ENCODE results near the gene SCGB1A1. TPM values are rescaled to one million over a fixed set of nuclear protein-coding genes. Genes with fewer than 3 reads are reported as not detected.

SCGB1A1 gene
- total RNA-seq, 1 experiment from 2014 or later, result not detected

GRCh38 chr11:62433904-62434276 lies 15.1 kb downstream of the SCGB1A1 start:
- Mint-ChIP-seq H3K9me3 (ENCODE audit: low read depth, unreplicated experiment) (no peaks in the 10 kb centered on the region), H3K27ac (ENCODE audit: unreplicated experiment) (no peak overlapping the region), H3K4me1 (ENCODE audit: low read depth, unreplicated experiment) (peaks cover 37% of the 10 kb centered on the region), H3K27me3 (ENCODE audit: unreplicated experiment) (peaks cover 19% of the 10 kb centered on the region), H3K36me3 (ENCODE audit: insufficient read depth, unreplicated experiment) (peaks cover 18% of the 10 kb centered on the region), H3K4me3 (ENCODE audit: low read depth, unreplicated experiment) (no peak overlapping the region)
- intact Hi-C loops (cut with micrococcal nuclease; ENCODE audit: unreplicated experiment), result loop anchor here (5.0 kb wide), 2 partner anchors 42 to 48 kb away; no protein-coding TSS in a partner anchor
- no TSS peak for BruUV-seq (replicated peaks)
- TF ChIP-seq, protein P1, sequence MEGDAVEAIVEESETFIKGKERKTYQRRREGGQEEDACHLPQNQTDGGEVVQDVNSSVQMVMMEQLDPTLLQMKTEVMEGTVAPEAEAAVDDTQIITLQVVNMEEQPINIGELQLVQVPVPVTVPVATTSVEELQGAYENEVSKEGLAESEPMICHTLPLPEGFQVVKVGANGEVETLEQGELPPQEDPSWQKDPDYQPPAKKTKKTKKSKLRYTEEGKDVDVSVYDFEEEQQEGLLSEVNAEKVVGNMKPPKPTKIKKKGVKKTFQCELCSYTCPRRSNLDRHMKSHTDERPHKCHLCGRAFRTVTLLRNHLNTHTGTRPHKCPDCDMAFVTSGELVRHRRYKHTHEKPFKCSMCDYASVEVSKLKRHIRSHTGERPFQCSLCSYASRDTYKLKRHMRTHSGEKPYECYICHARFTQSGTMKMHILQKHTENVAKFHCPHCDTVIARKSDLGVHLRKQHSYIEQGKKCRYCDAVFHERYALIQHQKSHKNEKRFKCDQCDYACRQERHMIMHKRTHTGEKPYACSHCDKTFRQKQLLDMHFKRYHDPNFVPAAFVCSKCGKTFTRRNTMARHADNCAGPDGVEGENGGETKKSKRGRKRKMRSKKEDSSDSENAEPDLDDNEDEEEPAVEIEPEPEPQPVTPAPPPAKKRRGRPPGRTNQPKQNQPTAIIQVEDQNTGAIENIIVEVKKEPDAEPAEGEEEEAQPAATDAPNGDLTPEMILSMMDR (IDR thresholded peaks at IDR 0.05; ENCODE audit: unreplicated experiment), result no peak
- CTCF ChIA-PET, result no interaction called here
- no peak for DNase-seq

DNA sequence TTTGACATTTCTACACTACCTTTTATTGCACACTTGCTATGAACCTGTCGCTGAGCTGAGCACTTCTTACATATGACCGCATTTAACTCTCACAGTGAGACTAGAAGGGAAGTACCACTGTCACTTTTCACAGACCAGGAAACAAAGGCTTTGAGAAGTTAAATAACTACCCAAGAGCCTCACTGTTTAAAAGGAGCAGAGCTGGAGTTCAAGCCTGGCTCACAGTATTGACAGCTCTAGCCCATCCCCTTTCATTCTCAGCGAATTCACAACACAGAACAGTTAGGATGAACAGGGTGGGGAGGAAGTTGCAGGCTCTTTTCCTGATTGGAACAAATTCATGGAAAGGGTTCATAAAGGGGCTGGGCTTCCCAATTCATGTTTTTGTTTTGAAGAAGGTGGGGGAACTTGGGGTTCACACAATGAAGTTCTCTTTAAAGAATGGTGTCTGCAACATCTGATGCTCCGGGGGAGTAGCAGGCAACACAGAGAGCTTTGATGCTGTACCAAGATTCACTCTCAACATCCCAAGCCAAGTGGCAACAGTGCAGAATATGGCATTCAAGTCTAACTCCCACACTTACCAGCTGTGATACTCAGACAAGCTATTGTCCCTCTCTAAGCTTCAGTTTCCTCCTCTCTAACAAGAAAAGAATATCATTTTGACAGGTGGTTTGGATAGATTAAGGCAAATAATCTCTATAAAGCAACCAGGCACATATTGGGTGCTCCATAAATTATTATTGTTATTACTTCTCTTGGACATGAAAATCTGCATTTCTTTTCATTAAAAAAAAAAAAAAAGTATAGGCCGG lies 17.2 kb downstream of the SCGB1A1 start:
- H3K4me3 Mint-ChIP-seq (ENCODE audit: low read depth, unreplicated experiment), result no peak overlapping the region
- TF ChIP-seq, protein P1 (IDR thresholded peaks at IDR 0.05; ENCODE audit: unreplicated experiment), result no peak
- intact Hi-C loops (cut with micrococcal nuclease; ENCODE audit: unreplicated experiment), result no loop called here

DNA sequence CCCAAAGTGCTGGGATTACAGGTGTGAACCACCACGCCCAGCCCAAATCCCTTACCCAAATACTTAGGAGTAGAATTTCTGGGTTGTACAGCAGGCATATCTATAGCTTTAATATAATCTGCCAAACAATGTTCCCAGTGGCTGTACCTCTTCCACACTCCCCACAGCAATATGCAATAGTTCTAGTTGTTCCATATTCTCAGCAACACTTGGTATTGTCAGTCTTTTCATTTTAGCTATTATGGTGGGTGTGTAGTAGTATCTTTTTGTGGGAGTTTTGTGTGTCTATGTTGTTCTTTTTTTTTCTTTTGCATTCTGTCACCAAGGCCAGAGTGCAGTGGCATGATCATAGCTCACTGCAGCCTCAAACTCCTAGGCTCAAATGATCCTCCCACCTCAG lies 18.8 kb downstream of the SCGB1A1 start:
- TF ChIP-seq, protein P1 (IDR thresholded peaks at IDR 0.05; ENCODE audit: unreplicated experiment), result no peak
- Mint-ChIP-seq H3K4me3 (ENCODE audit: low read depth, unreplicated experiment) (no peak overlapping the region), H3K36me3 (ENCODE audit: insufficient read depth, unreplicated experiment) (peaks cover 6% of the 10 kb centered on the region), H3K9me3 (ENCODE audit: low read depth, unreplicated experiment) (no peaks in the 10 kb centered on the region), H3K4me1 (ENCODE audit: low read depth, unreplicated experiment) (peaks cover 14% of the 10 kb centered on the region), H3K27me3 (ENCODE audit: unreplicated experiment) (peaks cover 19% of the 10 kb centered on the region), H3K27ac (ENCODE audit: unreplicated experiment) (no peak overlapping the region)
- BruUV-seq (replicated peaks), result no TSS peak
- CTCF ChIA-PET, result no interaction called here
- intact Hi-C loops (cut with micrococcal nuclease; ENCODE audit: unreplicated experiment), result no loop called here
- DNase-seq, result no peak

More for the DNA sequence above, 17.2 kb downstream of the SCGB1A1 start:
- Mint-ChIP-seq H3K27ac (ENCODE audit: unreplicated experiment) (no peak overlapping the region), H3K9me3 (ENCODE audit: low read depth, unreplicated experiment) (no peaks in the 10 kb centered on the region), H3K4me1 (ENCODE audit: low read depth, unreplicated experiment) (peaks cover 28% of the 10 kb centered on the region), H3K36me3 (ENCODE audit: insufficient read depth, unreplicated experiment) (peaks cover 13% of the 10 kb centered on the region), H3K27me3 (ENCODE audit: unreplicated experiment) (peaks cover 19% of the 10 kb centered on the region)
- BruUV-seq (replicated peaks), result no TSS peak
- no peak for DNase-seq
- CTCF ChIA-PET, result no interaction called here

DNA sequence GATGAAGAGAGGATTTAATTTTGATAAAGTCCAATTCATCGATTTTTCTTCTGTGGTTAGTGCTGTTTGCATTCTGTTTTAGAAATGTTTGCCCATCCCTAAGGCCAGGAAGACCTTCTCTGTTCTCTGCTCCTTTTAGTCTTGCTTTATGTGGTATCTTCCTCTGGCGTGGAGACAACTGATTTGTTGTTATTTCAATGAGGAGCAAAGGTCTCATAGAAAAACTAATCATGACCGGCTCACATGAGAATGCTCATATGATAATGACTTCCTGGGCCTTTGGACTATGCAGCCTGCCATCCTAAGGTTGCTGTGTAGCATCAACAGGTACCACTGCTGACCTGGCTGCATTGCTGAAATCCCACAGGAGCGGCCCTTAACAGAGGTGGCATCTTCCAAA lies 19.8 kb downstream of the SCGB1A1 start:
- intact Hi-C loops (cut with micrococcal nuclease; ENCODE audit: unreplicated experiment), result no loop called here
- CTCF ChIA-PET, result no interaction called here
- no TSS peak for BruUV-seq (replicated peaks)
- Mint-ChIP-seq H3K4me3 (ENCODE audit: low read depth, unreplicated experiment) (no peak overlapping the region), H3K9me3 (ENCODE audit: low read depth, unreplicated experiment) (no peaks in the 10 kb centered on the region), H3K27me3 (ENCODE audit: unreplicated experiment) (peaks cover 19% of the 10 kb centered on the region), H3K4me1 (ENCODE audit: low read depth, unreplicated experiment) (peaks cover 17% of the 10 kb centered on the region), H3K36me3 (ENCODE audit: insufficient read depth, unreplicated experiment) (peaks cover 4% of the 10 kb centered on the region), H3K27ac (ENCODE audit: unreplicated experiment) (no peak overlapping the region)
- TF ChIP-seq, protein P1 (IDR thresholded peaks at IDR 0.05; ENCODE audit: unreplicated experiment), result no peak
- DNase-seq, result no peak

All from Calu3 (cell line).